NB4 (cell line): Measurements from ENCODE around the gene EDC3.

ENCODE experiments used
- DNase-seq: peaks from one replicate; pipeline ENCODE4 v3.0.0; 2010; ENCODE audit warnings: low read depth
- H3K4me3 ChIP-seq: one replicate; pipeline ENCODE4 v1.5.1; 2011; ENCODE audit warnings: mild to moderate bottlenecking, low read depth, low read length, moderate library complexity
- MYC ChIP-seq: IDR thresholded peaks from 2 replicates; pipeline ENCODE4 v1.6.1; 2011; ENCODE audit warnings: low read depth, low read length
- POLR2A ChIP-seq: IDR thresholded peaks from 2 replicates; pipeline ENCODE4 v1.6.1; 2011; ENCODE audit warnings: mild to moderate bottlenecking; ENCODE audit not compliant: insufficient read length; ENCODE audit errors: extremely low read depth
- TF ChIP-seq, protein P1 (sequence below): IDR thresholded peaks from 2 replicates; pipeline ENCODE4 v1.6.1; 2011; ENCODE audit warnings: low read depth, low read length
- TF ChIP-seq, protein P2 (sequence below): IDR thresholded peaks from one replicate; pipeline ENCODE4 v1.5.1; 2012; ENCODE audit warnings: low read depth, low read length

The EDC3 gene

DNA sequence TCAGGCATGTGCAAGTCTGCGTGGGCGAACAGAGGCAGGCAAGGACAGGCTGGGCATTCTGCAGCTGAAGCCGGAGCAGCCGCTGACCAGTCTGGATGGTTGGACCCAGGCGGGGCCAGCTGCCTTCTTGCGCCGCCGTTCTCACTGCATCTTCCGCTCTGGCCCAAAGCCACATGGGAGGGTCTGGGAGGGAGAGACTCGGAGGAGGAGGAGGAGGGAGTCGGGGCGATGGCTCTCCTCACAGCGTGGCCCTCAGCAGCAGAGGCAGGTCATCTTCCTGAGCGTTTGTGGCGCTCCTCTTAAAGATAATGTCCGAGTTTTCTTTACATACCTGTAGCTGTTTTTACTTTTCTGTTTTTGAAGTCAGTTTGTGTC lies 74.3 kb downstream of the EDC3 start:
- TF ChIP-seq MYC (no peak), POLR2A (no peak)
- TF ChIP-seq, protein P1, sequence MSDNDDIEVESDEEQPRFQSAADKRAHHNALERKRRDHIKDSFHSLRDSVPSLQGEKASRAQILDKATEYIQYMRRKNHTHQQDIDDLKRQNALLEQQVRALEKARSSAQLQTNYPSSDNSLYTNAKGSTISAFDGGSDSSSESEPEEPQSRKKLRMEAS, result no peak
- TF ChIP-seq, protein P2, sequence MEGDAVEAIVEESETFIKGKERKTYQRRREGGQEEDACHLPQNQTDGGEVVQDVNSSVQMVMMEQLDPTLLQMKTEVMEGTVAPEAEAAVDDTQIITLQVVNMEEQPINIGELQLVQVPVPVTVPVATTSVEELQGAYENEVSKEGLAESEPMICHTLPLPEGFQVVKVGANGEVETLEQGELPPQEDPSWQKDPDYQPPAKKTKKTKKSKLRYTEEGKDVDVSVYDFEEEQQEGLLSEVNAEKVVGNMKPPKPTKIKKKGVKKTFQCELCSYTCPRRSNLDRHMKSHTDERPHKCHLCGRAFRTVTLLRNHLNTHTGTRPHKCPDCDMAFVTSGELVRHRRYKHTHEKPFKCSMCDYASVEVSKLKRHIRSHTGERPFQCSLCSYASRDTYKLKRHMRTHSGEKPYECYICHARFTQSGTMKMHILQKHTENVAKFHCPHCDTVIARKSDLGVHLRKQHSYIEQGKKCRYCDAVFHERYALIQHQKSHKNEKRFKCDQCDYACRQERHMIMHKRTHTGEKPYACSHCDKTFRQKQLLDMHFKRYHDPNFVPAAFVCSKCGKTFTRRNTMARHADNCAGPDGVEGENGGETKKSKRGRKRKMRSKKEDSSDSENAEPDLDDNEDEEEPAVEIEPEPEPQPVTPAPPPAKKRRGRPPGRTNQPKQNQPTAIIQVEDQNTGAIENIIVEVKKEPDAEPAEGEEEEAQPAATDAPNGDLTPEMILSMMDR, result no peak
- no peak overlapping the region for H3K4me3 ChIP-seq
- no peak for DNase-seq

DNA sequence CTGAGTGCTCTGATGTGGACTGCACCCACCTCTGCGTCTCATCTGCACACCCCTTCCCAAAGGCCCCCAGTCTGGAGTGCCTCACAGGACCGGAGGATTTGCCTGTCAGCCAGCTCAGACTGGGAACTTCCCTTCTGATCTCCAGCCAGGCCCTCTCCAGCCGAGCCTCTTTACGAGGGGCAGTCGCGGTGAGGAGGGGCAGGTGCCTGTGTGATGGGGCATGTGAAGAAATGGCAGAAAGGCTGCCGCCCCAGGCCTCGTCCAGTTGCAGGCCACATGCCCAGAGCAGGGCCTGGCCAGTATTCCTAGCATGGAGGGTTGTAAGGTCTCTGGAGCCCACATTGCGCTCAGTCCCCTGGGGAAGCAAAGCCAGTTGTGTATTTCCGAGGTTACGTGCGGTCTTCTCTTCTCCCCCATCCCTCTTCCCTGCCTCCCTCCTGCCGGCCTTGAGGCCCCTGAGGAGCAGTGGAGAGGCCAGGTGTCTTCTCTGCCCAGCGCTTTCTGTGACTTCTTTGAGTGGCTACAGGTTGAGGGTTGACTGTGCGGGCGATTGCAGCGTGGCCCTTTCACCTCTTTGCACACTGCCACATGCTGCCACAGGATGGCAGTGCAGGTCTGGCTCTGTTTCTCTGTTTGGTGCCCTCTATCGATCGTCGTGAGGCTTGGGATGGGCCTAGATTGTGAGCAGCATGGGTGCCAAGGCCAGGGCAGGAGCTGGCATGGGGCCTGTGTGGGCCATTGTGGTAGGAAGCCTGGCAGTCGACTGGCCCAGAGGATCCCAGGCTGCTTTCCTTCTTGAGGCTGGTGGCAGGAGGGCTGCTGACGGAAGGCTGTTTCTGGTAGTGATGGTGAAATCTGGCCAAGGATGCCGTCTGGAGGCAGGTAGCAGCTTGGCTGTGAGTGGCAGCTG lies 74.9 kb downstream of the EDC3 start:
- TF ChIP-seq MYC (peak; percentile 20; the same call in 1 of the 2 replicates), POLR2A (no peak)
- TF ChIP-seq, protein P1, result peak; percentile 86
- TF ChIP-seq, protein P2, result peak; percentile 99
- DNase-seq, result peak; percentile 82
- no peak overlapping the region for H3K4me3 ChIP-seq

DNA sequence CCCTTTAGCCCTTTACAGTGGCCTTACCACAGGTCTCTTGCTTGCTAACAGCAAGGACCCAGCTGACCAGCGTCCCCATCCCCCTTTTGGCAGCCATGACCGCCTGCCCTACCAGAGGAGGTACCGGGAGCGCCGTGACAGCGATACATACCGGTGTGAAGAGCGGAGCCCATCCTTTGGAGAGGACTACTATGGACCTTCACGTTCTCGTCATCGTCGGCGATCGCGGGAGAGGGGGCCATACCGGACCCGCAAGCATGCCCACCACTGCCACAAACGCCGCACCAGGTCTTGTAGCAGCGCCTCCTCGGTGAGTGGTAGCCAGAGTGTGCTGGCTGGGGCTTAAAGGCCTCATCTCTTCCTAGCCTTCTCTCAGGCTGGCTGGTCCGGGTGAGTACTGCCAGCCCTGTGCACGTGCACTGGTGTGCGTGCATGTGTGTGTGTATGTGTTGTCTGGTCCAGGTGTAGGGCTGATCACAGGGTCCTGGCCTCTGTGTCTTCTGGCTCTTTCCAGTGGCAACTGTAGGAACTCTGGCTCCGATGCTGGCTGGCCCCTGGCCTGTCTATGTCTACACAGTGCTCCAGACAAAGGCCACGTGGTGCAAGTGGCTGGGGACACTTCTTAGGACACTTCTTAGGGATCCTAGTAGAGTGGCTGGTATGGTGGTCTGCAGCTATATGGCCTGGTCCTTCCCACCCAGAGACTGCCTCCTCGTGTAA lies 75.7 kb downstream of the EDC3 start:
- no peak overlapping the region for H3K4me3 ChIP-seq
- no peak for DNase-seq
- TF ChIP-seq MYC, result no peak
- TF ChIP-seq, protein P2, result no peak
- TF ChIP-seq, protein P1, result no peak
- TF ChIP-seq POLR2A, result no peak

DNA sequence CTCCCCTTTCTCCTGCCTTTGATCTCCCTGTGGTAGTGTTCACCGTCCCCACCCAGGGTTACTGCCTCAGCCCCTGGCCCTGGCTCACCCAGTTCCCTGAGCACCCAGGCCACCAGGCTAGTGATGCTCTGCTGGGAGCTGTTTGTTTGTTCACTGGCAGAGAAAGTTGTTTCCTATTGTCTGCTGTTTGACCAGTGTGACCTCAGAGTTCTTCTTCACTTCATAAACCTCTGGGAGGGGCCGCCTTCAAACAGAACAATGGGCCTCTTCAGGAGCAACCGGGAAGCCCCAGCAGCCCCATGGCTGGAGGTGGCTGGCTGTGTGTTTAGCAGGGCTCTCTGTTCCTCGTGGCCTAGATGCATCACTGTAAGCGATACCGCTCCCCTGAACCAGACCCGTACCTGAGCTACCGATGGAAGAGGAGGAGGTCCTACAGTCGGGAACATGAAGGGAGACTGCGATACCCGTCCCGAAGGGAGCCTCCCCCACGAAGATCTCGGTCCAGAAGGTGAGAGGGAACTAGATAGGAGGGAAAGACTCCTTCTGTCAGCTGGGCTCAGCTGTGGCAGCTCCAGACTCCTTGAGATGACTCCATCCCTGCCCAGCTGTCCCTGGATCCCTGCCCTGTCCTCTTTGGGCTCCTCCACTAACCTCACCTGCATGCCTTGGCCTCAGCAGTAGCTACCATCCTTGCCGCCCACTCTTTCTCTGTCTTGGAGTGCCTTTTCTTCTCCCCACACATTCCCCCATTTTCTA lies 76.8 kb downstream of the EDC3 start:
- TF ChIP-seq, protein P2, result no peak
- TF ChIP-seq MYC (no peak), POLR2A (no peak)
- TF ChIP-seq, protein P1, result no peak
- no peak for DNase-seq
- H3K4me3 ChIP-seq, result no peak overlapping the region

DNA sequence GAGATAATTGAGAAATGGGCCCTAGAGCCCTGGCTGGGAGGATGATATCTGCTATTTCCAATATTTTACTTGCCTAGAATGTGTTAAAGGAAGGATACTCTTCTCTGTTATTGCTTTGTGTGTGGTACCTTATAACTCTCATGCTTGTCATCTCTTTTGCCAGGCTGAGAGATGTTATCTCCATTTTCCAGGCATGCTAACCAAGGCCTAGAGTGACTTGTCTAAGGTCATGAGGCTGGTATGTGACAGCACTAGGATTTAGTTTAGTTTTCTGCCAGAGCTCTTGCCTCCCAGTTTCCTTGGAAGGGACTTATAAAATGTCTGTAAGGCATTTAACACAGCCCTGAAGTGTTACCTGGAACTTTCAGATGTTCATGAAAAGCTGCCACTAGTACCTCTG lies 78.8 kb downstream of the EDC3 start:
- peak overlapping the region; percentile 89 for H3K4me3 ChIP-seq
- TF ChIP-seq MYC, result no peak
- TF ChIP-seq, protein P1, result no peak
- TF ChIP-seq, protein P2, result no peak
- TF ChIP-seq POLR2A, result no peak
- no peak for DNase-seq
